ENCODE results near the gene TMEM45A.
"Not testable (repeated sequence)": the region's sequence is repeated elsewhere in the genome, so short reads cannot be mapped to it uniquely, and the experiment has no call there.

Gene TMEM45A

DNA sequence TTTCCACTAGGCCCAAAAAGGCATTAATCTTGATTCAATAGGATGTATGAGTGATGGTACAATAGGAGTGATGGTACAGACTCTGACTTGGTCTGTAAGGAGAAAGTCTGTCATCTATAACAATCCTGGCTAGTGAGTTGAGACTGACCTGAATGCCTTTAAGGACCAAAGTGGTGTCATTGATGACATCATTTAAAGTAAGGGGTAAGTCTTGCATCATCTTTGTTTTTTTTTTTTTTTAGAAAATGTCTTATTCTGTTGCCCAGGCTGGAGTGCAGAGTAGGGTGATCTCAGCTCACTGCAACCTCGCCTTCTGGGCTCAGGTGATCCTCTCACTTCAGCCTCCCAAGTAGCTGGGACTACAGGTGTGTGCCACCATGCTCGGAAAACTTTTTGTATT, 5.6 kb upstream of the TMEM45A start:
- DNase-seq: no peak

DNA sequence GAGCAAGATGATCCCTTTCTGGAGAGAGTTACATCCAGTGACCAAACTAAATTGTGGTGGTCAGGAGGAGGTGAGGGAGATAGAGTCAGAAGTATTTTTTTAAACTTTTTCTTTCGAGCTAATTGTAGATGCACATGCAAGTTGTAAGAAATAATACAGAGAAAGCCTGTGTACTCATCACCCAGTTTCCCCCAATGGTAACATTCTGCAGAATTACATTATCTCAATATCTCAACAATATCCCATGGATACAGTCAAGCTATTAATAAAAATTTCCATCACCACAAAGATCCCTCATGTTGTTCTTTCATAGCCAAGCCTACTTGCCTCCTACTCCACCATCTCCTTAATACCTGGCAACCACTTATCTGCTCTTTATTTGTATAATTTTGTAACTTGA, 3.3 kb upstream of the TMEM45A start:
- no peak for DNase-seq

DNA sequence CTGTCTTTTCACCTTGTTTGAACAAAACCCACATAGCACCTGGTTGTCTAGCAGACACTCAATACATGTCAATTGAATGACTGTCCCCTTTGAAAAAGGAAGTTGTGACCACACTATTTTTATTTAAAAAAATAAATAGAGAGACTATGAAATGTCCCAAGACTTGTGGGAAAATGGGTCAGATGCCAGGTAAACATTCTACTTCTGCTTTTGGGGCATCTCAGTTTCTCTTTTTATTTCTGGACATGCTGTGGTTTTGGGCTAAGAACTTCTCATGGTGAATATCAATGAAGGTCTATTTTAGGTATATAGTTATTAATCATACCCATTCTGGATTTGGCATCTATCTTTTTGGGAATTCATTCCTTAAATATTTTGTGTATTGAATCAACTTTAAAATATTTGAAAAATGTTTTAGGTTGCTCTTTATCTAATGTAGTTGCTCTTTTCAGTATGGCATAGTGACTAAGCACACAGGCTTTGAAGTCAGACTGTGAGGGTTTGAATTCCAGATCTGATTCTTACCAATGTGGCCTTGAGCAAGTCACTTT, 4.4 kb downstream of the TMEM45A start:
- DNase-seq: no peak

DNA sequence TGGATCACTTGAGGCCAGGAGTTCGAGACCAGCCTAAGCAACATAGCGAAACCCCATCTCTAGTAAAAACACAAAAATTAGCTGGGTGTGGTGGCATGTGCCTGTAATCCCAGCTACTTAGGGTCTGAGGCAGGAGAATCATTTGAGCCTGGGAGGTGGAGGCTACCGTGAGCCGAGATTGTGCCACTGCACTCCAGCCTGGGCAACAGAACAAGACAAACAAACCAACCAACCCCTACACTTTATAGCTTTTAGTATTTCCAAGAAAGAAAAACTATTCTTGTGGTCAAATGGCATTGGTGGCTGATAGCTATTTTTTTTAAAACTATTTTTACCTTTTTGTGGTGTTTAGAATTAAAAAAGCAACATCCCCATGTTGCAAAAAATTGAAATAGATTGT, 7.2 kb downstream of the TMEM45A start:
- no peak for DNase-seq

DNA sequence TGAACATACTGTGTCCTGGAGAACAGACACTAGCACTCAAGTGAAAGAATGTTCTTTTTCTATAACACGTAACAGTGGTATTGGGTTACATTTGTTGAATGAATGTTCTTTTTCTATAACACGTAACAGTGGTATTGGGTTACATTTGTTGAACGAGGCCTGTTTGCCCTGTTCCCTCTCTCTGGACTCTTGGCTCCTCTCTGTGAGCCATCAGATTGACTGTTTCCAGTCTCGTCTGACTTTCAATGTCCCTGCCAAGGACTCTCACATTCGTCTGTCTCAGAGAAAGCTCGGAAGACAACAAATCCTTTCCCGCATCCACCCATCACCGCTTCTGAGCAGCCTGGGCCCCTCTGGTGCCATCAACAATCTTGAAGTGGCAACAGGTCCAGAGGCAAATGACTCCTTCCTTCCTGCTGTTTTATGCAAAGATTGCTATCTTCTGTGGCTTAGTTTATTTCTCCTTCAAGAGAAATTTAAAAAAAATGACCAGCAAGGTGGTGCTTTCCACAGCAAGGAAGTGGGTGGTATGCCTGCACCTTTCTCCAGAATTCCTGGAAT, 8.0 kb downstream of the TMEM45A start:
- DNase-seq: no peak

DNA sequence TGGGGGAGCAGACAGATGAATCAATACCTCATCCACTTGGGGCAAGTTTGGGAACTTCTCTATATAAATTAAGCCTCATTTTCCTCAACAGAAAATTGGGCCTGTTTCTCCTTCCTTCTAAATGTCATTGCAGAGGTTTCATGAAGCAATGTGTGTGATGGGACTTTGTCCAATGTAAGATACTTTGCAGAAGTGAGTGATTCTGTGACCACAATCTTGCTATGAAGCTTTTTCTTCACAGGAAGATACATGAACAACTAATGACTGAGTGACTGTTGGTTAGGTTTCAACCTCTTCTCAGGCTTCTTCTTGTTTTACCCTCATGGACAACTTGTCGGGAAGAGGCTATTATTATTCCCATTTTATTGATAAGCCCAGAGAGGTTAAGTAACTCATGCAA, 11.0 kb downstream of the TMEM45A start:
- DNase-seq: no peak

DNA sequence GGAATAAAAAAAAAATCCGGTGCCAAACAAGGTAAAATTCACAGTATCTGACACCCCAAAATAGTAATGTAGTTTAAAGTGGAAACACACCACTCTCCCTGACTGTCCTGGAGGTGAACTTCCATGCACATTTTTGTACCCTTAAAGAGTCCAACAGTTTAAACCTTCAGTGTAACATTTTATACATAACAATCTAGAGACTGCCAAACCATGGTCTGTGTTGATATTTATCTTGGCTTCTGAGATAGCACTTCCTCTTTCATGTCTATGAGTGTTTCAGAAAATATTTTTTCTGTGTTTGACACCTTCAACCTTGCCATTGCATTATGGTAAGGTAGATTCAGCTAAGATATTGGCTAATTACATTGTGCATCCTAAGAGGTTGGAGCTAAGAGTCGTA, 13.9 kb downstream of the TMEM45A start:
- no peak for DNase-seq

DNA sequence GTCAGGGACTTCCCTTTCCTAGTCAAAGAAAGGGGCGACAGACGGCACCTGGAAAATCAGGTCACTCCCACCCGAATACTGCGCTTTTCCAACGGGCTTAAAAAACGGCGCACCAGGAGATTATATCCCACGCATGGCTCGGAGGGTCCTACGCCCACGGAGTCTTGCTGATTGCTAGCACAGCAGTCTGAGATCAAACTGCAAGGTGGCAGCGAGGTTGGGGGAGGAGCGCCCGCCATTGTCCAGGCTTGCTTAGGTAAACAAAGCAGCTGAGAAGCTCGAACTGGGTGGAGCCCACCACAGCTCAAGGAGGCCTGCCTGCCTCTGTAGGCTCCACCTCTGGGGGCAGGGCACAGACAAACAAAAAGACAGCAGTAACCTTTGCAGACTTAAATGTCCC, 17.4 kb downstream of the TMEM45A start:
- not testable (repeated sequence) for DNase-seq

DNA sequence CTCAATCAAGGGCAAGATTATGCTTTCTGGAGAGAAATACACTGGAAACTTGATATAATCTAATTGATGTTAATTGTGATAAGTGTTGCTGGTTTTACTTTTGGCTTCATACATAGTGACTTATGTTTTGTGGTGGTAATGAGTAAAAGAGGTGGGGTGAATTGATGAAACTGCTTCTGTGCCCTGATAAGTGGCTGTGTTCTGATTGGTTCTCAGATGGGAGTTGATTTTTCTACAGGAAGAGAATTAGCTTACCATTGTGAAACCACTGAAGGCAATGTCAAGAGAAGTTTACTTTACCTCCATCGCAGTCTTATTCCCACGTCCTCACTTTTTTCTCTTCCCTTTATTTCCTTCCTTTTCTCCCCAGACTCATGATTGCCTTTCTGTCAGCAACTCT, 23.8 kb downstream of the TMEM45A start:
- DNase-seq: no peak

DNA sequence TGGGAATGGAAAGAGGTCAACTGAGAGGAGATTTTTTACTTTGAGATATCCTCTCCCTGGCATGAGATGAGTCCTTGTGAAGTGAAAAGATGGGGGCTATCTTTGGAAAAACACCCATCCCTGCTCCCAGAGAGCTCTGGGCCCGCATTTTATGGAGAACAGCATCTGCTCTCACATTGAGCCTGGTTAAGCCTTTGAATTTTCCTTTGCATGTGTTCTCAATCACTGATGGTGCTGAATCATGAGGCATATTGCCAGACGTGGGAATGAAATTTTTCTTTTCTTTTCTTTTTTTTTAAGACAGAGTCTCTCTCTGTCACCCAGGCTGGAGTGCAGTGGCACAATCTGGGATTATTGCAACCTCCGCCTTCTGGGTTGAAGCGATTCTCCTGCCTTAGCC, 24.4 kb downstream of the TMEM45A start:
- no peak for DNase-seq

DNA sequence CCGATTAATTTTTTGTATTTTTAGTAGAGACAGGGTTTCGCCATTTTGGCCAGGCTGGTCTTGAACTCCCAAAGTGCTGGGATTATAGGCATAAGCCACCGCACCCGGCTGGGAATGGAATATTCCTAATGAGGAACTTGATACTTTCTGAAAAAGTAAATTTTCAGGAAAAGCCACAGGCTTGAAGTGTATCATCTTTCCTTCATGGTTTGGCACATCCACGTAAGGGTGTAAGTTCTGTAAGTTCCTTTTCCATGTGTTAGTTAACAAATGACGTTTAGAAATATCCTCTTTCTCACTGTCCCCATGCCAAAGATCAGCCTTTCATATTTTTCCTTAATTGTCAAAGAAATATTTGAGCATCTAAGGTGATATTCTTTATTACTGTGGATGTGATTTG, 24.9 kb downstream of the TMEM45A start:
- DNase-seq: no peak

DNA sequence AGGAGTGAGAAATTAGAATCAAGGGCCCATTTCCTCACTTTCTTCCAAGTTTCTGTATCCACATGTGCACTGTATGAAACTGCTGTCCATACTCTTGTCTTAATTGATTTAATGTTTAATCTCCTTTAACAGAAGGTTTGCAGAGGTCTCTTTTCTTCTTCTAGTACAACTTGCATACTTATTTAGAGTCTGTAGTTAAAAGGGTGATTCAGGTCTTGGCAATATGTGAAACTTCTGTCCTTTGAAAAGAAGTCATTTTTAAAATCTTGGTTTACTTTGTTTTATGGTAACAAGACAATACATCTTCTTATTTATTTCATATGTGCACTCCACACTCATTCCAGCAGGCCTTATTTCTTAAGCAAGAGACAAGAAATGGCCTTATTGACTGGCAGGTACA, 25.8 kb downstream of the TMEM45A start:
- no peak for DNase-seq

DNA sequence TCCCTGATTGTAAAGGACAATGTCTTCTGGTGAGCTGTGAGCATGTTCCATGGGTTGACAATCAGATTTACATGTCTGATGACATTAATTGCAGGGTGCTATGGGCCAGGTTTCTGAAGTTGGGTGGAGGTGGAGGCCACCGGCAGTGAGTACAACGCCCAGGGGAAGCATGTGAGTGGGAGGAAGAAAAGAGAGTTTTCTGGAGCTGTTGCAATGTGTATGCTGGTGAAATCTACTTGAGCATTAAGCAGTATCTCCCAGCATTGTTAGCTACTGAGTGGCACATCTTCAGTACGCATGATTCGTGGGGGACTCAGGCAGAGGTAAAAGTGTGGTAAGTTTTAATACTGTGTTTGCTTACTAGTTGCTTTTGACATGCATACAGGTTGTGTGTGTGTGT, 26.6 kb downstream of the TMEM45A start:
- DNase-seq: no peak

DNA sequence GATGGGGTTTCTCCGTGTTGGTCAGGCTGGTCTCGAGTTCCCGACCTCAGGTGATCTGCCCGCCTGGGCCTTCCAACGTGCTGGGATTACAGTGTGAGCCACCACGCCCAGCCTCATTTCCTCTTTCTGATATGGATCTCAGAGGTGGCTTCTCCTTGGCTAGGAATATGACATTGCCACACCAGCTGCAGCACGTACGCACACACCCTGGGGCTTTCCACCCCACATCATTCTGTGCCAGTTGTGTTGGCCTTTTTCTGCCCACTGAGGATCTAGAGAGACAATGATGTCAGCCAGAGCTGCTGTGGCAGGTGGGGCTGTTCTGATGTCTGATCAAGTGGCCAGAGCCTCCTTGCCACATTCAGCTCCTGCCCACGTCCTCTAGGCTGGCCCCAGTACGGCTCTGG, 29.0 kb downstream of the TMEM45A start:
- no peak for DNase-seq

DNA sequence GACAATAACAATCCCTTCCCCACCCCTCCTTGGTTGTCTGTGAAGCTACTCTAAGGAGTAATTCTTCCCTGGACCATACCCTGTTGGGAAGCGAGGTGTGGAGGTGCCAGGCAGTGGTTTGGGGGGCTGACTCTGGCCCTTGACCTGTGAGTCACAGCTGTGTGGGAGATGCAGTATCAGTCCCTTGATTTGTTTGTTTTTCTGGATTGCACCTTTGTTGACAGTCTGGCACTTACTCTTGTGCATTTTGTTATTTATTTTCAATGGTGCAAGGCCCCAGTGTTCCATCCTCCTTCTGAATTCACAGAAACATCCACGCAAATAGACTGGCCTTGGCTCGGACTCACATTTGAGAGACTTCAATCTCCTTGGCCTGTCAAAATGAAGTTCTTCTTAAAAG, 29.7 kb downstream of the TMEM45A start:
- DNase-seq: no peak

DNA sequence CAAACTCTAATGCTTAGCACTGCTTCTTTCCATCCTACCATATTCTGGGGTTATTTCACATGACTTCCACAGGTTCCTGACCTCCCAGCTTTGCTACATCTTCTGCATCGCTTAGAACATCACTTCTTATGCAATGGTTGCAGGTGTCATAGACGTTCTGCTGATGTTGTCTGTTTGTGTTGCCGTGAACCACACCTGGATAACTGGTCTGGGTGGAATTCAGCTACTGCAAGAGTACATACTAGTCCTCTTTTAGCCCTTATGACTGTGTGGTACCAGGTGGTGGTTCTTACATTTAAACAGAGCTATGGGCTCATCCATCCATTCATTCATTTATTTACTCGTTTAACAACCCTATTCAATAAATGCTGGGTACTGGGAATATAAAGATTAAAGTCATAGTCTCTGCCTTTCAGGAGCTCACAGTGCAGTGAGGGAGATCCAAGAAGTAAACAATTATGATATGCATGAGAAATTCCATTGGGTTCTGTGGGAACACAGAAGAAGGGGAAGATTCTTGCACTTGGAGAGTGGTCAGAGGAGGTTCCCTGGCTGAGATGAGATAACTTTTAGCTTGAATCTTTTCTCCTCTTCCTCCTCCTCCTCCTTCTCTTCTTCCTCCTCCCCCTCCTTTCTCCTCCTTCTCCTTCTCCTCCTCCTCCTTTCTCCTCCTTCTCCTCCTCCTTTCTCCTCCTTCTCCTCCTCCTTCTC, 30.8 kb downstream of the TMEM45A start:
- DNase-seq: no peak

DNA sequence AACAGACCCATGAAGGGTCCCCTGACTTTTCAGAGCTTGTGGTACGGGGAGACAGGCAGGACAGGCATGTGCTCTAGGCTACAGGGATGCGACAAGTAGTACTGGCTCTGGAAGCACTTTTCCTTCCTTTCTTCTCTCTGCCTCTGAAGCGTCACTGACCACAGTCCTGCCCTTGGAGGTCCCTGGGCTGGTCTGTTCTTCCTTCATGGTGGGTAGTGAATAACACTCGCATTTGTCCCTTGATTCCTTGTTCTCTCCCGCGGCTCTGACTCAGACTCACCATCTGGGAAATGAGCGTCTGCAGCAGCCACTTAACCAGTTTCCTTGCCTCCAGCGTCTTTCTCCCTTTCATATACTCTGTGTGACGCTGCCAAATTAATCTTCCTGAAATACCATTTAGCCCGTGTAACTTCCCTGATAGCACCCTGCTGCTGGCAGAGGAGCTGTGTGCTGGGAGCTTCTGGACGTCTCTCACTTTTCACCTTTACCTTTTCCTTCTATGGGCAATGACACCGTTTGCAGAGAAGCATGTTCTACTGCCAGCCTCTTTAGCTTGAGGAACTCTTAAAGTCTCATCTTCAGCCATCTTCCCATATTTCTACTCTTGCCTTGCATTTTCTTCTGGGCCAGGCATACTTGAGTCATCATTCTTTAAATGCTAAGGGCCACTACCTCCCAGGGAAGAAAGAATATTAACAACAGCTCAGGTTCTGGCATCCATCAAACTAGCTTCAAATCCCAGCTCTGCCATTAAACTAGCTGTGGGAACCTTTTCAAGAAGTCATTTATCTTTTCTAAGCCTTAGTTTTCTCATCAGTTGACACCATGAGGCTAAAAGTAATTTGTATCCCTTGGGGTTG, 33.6 kb downstream of the TMEM45A start:
- DNase-seq: no peak

DNA sequence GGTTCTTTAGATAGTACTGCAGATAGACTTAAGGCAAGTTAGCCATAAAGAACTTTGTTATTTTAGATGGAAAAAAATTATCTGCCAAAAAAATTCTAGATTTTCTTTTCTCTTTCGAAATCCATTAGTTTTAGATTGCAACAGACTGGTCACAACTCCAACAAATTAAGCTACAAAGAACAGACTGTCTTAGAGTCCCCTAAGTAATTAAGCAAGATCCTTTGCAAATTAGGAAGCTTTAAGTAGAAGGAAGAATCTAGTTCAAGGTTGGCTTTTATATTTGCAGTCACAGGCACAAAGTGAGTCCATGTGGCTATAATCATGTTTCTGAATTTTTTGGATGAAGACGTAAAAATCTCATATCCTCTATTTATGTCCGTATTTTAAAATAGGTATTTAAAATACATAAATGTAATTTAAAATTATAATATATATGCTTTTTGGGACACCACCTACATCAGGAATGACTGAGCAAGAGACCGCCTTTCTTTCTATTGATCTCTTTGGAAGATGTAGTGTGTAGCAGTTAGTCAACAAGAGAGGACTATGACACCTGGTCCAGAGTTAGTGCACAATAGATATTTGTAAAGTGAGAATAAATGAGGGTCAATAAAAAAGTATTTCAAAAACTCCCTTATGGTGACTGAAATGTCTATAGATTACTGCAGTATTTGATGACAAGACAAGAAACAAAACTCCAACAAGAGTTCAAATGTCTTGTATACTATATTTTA, 34.4 kb downstream of the TMEM45A start:
- no peak for DNase-seq

DNA sequence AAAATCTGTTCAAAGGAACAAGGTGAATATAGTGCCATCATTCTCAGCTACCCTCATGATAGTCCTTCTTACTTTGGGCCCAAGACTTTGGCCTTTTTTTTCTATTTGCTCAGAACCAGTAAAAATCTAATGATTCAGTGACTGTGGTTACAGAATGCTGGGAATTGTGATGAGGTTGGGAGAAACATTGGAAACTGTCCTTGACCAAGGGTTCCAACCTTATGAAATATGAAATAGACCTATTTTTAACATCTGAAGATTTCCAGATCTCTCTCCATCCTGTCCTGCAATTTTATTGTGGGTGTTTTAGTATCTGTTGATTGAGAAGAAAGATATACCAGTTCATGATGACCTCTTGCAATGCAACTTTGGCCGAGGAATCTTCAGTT, 34.9 kb downstream of the TMEM45A start:
- DNase-seq: no peak

DNA sequence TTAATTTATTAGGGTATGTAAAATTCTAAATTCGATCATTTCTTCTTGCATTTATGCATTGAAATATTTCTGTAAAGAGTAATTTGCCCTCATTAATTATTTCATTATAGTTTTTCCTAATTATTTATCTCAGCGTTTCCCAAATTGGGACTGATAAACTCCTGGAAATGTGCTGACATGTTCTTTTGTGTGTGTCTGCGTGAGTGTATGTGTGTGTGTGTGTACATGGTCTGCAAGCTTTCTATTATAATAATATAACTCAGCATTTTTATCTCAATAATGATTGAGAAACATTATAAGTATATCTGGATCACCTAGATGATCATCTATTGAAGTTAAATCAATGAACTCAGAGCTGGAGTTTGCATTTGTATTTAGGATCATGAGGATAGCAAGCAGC, 38.7 kb downstream of the TMEM45A start:
- DNase-seq: no peak

DNA sequence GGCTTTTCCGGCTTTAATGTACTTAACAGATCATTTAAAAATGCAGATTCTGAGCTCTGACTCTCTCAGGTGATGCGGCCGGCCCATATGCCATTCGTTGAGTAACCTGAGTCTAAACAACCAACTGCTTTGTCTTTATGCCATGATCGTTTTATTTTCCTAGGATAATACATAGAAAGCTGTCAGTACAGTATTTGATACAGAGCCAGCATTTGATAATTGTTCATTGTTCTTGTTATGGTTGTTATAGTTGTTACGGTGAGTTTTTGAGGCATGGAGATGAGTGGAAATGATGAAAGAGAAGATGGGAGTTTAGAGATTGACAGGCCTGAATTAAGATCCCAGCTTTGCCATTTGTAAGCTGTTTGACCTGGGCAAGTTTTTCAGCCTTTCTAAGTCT, 40.0 kb downstream of the TMEM45A start:
- no peak for DNase-seq

DNA sequence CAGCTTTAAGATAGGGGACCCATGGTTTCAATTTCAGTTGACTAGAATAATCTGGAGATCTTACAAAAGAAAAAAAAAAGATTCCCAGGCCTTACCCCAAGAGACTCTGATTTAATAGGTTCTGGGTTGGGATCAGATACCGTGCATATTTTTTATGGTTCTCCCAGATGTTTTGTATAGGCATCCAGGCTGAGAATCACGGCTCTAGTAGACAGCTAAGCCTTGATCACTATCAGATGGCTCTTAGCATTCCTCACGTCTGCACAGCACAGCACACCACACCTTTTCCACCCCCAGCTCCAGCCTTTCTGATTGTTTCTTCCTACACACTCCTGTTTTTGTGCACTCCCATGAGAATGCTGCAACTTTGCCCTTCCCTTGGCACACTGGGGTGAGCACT, 40.8 kb downstream of the TMEM45A start:
- no peak for DNase-seq

DNA sequence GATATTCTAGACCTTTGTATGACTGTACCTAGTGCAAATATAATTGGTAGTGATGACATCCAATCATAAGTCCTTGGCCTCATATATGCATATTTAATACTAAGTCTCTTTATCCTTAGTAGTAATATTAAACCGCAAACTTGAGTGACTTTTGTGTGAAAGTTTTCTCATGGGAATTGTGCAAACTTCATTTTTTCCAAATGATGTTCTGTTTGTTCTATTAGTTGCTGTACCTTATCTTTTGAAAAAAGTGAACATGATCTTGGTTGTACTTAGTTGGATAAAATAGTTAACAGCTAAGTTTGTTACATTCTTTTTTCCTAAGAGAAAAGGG, 43.2 kb downstream of the TMEM45A start:
- no peak for DNase-seq

Data from activated CD8-positive, alpha-beta memory T cell treated with anti-CD3 and anti-CD28 coated beads, Interleukin-2, amount 50 U/mL, for 48 hours (primary cell).